TTC549 (cell line): ENCODE results near the gene TNS3.

Experiments
- FAIRE-seq: peaks from 2 replicates; lab custom pipeline; 2012; peaks lifted over from hg19 to GRCh38; lab: Jason Lieb, UNC

The TNS3 gene

DNA sequence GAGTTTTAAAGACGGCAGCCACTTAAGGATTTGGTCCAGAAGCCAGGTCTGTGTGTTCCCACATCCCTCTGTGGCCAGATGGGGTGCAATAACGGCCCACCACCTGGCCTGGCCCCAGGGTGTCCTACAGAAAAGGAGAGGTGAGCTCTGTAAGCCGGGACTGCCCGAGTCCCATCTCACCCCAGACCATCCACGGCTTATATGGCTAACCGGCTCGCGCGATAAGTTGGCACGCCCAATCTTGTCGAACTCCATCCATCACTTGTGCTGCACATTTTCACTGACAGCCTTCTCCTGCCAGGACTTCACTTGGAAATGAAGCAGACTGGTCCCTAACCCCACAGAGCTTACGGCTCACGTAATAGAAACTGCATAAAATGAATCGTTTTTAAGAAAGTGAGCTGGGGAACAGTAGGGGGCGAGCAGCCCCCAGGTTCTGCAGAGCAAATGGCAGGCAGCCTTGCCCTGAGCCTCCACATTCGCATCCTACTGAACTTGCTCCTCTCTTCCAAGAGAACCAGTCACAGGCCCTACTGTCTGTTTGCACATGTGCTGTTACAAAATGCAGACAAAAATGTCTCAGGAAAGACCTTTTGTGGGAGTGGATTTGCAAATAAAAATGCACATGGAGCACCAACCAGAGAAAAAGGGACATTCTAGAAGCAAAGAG lies 98.2 kb downstream of the TNS3 start:
- no peak for FAIRE-seq

DNA sequence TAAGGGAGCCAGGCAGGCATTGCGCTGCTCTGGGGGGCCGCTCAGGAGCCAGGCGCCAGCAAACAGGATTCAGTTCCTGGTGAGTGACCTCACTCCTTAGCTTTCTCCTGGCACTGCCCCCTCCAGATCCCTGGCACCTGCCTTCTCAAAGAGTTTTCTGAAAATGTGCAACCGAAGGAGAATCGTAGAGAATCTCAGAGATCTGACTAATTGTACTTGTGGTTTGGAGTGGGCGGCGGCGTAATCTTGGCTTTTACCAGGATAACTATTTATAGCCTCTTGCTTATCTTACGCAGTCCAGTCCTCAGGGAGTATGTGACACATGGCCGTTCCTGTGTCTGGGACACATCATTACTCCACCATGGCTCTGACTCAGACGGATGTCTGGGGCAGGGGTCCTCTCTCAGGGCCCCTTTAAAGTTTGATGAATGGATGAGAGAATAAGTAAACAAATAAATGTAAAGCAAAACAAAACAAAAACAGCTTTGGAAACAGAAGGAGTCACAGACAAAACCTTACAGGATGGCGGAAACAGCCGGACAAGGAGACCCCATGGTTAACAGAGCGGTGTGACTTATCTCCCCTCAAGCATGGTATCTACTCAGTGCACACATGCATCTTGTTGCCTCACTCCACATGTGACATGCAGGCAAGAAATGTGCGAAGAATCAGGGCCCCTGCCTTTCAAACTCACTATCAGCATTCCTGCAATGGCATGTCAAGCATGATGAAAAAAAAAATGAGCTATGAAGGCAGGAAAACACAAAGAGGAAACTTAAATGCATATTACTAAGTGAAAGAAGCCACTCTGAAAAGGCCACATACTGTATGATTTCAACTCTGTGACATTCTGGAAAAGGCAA lies 99.7 kb downstream of the TNS3 start:
- no peak for FAIRE-seq

DNA sequence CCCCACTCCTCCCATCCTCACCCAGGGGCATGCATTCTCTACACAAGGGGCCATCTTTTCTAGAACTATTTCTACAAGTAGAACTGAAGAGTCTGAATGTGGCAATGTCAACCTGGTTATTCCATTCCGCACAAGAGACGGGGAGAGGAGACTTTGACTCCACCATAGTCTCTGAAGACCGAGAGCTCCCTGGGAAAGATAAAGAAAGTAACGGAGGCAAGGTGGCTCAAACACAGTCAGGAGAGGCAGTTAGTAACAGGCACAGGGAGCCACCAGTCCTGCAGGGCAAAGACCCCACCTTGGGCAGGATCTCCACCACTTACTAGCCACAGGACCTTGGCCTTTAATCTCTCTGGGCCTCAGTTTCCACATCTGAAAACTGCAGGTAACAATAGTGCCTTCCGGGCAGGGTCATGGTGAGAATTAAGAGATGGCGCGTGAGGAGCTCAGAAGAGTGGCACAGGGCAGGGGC lies 100.3 kb downstream of the TNS3 start:
- no peak for FAIRE-seq

DNA sequence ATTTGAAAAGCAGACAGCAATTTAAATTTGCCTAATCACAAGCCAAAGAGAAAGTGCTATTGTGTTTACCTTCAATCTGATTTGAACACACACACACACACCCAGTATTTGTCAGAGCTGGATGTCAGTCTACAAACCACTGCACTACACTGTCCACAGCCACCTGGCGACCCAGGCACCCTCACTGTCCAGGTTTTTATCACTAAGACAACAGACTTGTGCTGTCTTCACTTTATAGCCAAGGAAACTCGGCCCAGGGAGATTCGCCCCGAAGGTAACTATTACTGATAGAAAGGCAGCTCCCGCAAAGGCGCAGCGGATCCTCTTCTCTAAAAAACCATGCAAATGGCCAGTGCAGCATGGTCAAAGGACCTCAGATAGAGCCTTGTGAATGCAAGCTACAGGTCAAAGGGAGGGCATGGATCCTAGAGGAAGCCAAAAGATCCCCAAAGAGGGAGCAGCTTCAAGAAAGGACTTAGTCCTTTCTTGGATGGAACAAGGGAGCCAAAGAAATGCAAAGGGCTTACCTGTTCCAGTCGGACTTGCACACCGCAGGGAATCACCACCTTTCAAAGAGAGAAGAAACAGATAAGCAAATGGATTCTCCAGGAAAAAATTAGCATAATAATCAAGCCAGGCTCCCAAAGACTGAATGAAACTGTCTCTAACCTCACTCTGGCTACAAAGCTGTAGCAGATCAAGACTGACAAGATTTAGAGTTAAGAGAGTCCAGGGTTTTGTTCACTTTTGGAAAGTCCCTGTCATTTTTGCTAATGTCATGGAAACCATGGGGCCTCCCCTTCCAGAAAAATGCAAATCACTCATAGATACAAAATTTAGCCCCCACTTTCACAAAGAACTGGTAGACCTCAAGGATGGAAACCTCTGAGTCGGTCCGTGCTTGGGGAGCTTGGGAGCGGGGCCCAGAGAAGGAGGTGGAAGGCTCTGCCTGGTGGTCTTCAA lies 101.1 kb downstream of the TNS3 start:
- FAIRE-seq = no peak

- FAIRE-seq = no peak
Observed at GRCh38 chr7:47479821-47480575, 101.9 kb downstream of the TNS3 start.

GRCh38 chr7:47478926-47479711 lies 102.8 kb downstream of the TNS3 start:
- FAIRE-seq = no peak

DNA sequence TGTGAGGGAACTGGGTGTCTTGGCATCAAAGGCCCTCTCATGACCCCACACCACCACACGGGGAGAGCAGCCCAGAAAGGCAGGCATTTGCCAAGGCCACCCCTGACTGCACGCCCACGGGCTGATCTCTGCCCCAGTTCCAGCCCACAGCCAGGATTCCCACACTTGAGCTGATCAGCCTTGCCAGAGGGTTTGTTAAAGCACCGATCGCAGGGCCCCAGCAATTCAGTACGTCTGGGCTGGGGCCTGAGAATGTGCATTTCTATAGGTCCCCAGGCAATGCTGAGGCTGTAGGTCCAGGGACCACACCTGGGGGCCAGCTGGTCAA lies 103.9 kb downstream of the TNS3 start:
- FAIRE-seq = no peak

DNA sequence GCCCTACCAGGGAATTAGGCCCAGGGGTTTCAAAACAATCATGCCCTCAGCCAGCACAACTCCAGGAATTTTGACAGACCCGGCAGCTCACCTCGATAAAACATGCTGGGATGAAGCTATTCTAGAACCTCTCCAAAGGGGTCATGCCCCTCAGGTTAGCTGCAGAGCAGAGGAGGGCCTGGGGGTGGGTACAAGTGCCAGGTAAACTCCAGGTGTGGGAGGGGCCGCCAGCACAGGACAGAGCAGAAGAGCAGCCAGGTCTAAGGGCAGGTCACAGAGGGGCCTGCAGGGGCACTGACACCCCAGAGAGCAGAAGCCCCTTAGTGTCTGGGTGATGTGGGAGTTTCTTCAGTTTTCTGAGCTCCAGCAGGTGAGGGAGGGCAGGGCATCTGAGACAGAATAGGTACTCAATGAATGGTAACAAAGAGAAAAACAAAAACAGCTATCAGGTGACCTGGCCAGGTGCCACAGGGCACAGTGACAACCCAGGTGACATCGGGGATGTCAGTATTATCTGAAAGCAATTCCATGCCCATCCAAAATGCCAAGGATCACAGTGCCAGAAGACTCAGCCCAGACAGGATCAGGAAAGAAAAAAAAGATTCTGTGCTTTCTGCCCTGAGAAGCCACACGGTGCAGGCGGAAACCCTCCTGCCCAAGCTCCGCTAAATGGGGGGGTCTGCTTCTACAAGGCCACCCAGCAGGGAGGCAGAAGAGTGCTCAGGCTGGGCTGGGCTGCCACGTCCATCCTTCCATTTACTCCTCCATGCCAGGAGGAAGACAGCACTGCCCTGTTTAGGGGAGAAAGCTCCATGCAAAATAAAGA lies 104.5 kb downstream of the TNS3 start:
- no peak for FAIRE-seq

DNA sequence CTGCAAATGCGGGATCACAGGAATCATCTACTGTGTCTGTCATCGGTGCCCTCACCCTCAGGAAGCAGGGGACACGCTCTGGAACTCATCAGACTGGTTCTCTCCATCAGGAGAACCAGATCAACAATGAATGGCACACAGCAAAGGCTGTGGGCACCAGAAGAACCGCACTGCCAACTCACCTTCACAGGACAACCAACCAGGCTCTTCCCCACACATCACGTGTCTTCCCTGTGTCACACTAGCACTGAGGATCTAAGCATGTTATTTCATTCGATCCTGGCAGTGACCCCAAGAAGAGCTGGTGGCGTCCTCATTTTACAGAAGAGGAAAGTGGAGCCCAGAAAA lies 106.1 kb downstream of the TNS3 start:
- no peak for FAIRE-seq

- FAIRE-seq = no peak
Observed at GRCh38 chr7:47474937-47475879, 106.7 kb downstream of the TNS3 start.

DNA sequence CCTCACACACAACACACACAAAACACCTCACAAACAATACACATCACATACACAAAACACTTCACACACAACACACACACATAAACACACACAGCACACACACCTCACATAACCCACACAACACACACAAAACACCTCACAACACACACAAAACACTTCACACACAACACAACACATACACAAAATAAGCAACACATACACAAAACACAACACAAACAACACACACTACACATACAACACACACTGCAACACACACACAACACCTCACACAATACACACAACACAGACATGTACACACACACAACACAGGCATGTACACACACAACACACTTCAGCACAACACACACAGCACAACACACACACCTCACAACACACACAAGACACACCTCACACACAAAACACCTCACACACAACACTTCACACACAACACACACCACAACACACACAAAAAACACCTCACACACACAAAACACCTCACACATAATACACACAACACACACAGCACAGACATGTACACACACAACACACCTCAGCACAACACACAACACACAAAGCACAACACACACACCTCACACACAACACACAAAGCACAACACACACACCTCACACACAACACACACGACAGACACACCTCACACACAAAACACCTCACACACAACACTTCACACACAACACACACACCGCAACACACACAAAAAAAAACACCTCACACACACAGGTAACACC lies 107.5 kb downstream of the TNS3 start:
- no peak for FAIRE-seq

GRCh38 chr7:47473499-47474210 lies 108.3 kb downstream of the TNS3 start:
- FAIRE-seq = no peak

GRCh38 chr7:47472444-47473157 lies 109.3 kb downstream of the TNS3 start:
- FAIRE-seq = no peak

DNA sequence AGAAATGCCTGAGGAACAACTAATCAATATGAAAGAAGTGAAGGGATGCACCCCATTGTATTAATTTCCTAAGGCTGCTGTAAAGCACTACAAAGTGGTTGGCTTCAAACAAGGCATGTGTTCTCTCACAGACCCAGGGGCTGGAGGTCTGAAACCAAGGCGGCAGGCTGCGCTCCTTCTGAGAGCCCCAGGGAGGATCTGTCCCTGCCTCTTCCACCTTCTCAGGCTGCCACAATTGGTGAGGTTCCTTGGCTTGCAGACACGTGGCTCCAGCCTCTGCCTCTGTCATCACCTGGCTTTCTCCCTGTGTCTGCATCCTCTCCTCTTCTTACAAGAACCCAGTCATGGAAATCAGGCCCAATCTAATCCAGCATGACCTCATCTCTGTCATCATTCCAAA lies 110.1 kb downstream of the TNS3 start:
- no peak for FAIRE-seq

- no peak for FAIRE-seq
Observed at GRCh38 chr7:47471358-47471703, 110.6 kb downstream of the TNS3 start.

DNA sequence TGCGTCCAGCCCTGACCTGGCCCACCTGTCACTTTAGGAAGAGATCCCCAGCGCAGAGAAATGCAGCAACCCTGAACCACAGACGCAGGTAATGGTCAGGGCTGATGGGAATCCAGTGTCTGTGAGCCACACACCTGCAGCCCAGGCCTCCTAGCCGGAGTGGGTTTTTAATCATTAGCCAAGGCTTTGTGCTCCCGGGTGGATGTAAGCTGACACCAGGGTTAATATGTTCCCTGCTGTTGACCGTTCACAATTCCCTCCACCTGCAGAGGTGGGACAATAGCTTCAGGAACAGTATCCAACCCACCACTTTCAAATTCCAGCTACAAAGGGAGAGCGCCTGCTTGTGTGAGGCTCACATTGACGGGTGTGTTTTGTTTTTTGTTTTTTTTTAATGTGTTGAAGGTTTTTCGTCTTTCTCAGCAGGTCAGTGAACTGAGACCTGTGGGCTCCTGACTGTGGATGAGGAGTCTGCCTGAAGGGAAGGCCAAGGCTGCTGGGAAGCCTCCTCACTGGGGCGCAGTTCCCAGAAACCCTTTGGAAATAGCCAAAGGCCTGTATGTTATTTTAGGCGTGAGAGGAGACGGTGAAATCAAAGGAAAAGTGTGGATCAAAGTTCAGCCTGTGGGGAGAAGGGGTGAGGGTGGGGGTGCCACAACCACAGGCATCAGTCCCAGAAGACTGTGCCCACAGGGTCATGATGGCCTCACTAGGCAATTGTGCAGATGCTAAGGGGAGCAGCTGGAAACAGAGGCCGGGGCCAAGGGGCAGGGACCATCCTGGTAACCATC lies 111.1 kb downstream of the TNS3 start:
- FAIRE-seq = no peak
